ENCODE results near the gene SPATA2L. TPM values are rescaled to one million over a fixed set of nuclear protein-coding genes. Genes with fewer than 3 reads are reported as not detected.

The SPATA2L gene, protein sequence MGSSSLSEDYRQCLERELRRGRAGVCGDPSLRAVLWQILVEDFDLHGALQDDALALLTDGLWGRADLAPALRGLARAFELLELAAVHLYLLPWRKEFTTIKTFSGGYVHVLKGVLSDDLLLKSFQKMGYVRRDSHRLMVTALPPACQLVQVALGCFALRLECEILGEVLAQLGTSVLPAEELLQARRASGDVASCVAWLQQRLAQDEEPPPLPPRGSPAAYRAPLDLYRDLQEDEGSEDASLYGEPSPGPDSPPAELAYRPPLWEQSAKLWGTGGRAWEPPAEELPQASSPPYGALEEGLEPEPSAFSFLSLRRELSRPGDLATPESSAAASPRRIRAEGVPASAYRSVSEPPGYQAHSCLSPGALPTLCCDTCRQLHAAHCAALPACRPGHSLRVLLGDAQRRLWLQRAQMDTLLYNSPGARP
- 8.9 to 13.3 TPM (median 12.3 TPM) in 5 replicates for total RNA-seq (2022; extraction: Qiagen RNA extraction)

DNA sequence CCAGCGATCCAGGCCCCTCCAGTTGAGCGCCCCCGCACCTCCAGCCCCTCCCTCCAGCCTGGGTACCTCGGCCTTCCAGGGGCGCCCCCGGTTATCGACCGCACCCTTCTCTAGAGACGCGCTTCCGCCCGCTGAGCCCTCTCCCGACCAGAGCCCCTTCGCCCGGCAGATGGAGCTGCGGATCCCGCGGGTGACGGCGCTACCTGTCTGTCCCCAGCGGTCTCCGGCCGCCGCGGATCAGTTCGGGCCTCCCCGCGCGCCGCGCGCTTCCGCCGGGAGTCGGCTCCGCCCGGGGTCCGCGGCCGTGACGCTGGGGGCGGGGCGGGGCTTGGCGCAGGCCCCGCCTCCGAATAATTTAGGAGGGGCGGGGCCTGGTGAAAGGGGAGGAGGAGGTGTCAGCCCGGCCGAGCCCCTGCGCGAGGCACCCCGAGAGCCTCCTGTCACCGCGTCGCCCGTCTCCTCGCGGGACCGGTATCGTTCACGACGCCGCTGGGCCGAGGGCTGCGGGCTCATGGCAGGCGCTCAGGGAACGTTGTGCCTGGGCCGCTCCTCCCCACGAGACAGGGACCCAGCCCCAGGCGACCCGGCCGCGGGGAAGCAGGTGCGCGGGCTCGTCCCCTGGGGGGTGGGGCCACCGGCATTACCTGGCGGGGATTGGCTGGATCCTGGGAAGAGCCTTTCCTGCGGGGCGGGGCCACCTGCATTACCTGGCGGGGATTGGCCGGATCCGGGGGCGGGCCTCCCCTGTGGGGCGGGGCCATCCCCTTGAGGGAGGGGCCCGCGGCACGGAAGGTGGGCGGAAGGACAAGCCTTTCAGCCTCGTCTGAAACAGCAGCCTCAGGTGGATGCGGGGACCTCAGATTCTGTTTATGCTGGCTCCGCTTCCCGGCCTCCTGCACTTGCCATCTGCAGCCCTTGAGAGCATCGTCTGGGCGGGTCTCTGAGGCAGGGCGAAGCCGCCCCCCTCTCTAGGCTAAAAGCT, at the start of gene SPATA2L:
Gene SPATA2L, minus strand, starts transcription at position 281 of the 982 bp plus-strand sequence. CDS start 473 bp downstream, outside the sequence.

DNA sequence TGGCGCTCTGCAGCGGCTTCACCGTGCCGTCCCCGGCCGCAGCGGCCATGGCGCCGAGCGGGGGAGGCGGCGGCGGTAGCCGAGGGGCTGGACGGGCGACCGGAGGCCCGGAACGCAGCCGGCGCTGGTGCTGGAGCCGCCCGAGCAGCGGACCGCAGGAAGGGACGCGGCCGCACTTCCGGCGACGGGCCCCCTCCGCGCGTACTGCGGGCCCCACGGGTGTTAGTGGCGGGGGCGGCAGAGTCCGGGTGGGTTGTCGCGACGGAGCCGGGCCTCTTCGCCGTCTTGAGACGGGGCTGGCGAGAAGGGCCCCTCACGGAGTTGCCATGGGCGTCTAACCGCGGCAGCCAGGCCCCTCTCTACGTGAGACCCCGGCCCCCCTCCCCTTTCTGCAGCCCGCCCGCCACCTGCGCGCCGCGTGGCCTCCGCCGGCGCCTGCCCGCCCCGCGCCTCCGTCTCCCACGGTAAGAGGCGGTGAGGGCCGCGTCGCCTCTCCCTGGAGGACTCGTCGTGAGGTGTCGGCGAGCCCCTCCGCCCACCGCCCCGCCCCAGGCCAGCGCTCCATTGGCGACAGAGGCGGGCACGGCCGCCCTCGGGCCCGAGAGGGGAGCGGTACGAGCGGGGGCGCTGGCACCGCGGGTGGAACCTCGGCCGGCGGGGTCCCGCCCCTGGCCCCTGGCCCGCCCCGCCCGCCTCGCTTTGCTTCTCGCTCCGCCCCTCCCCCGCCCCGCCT, 19.5 kb upstream of the SPATA2L start, which contains the start of the genes VPS9D1 and ZNF276:
Gene VPS9D1, minus strand, starts transcription at position 86 of the 733 bp plus-strand sequence. Its CDS starts 37 bp downstream, at position 49.
Gene ZNF276, plus strand, starts transcription at position 725 of the 733 bp plus-strand sequence. CDS start 104 bp downstream, outside the sequence.

DNA sequence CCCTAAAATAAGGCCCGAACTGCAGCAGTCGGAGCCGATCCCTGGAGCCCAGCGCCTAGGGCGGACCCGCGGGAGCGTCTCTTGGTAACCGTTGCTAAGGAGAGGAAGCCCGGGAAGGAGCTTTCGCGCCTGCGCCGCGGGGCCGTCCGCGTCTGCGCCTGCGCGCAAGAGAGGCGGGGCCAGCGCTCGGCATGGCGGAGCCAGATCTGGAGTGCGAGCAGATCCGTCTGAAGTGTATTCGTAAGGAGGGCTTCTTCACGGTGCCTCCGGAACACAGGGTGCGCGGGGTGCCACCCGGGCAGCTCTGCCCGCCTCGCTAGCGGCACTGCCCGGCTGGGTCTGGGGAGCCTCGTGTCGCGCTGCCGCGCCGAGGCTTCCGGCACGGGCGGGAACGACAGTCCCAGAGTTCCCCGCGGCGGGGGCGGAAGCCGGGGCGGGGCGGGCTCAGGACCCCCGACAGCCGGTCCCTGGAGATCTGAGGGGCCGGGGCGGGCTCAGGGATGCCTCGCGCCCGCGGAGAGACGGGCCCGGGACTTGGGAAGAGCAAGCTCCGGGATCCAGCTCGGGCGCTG, 14.9 kb downstream of the SPATA2L start, which contains the start of gene CDK10:
Gene CDK10, plus strand, starts transcription at position 170 of the 572 bp plus-strand sequence. Its CDS starts 22 bp downstream, at position 192.

DNA sequence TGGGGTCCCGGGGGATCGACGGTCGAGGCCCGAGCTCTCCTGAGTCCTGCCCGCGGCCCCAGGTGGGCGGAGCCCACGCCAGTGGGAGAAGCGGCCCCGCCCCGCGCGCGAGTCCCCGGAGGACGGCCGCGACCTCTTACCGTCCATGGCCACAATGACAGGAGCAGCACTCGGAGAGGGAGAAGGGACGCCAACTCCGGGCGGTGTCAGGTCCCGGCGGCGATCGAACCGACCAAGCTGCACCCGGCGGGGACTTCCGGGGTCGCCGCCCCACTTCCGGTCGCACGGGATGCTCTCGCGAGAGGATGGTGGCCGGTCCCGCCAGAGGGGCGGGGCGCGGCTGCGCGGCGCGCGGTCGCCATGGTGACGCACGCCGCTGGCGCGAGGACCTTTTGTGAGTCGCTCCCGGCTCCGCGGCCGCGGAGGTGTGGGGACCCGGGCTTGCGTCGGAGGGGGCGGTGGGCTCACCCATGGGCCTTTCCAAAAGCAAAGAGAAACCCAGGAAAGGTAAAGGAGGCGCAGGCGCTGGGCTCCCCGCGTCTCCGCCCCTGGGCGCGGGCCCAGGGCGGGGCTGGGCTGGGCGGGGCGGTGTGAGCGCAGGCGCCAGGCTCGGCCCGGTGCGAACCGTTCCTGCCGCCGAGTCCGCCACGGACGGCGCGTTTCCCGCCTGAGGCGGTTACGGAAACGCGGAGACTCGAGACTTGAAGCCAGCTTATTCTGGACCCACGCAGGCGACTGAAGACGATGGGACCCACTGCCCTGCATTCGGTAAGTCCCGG, 43.9 kb downstream of the SPATA2L start, which contains the start of the genes CHMP1A and SPATA33:
Gene CHMP1A, minus strand, starts transcription at position 267 of the 779 bp plus-strand sequence. Its CDS starts 120 bp downstream, at position 147.
Gene SPATA33, plus strand, starts transcription at position 395 of the 779 bp plus-strand sequence. Its CDS starts 76 bp downstream, at position 471.

Other genes starting within 250 kb of the SPATA2L start
- gene ANKRD11, start 211.1 kb downstream of the SPATA2L start, total RNA-seq (2022; extraction: Qiagen RNA extraction) = 98.8 to 121 TPM (median 117 TPM) in 5 replicates
- gene SPG7, start 193.3 kb downstream of the SPATA2L start, total RNA-seq (2022; extraction: Qiagen RNA extraction) = 100 to 117 TPM (median 106 TPM) in 5 replicates
- gene RPL13, start 141.0 kb downstream of the SPATA2L start, total RNA-seq (2022; extraction: Qiagen RNA extraction) = 3,431 to 4,520 TPM (median 4,347 TPM) in 5 replicates
- gene CPNE7, start 125.9 kb downstream of the SPATA2L start, total RNA-seq (2022; extraction: Qiagen RNA extraction) = 56.4 to 90.3 TPM (median 78.6 TPM) in 5 replicates
- 1.1 to 1.5 TPM (median 1.3 TPM) in 5 replicates for gene DPEP1, start 88.1 kb downstream of the SPATA2L start, total RNA-seq (2022; extraction: Qiagen RNA extraction)
- gene CHMP1A, start 44.0 kb downstream of the SPATA2L start, total RNA-seq (2022; extraction: Qiagen RNA extraction) = 95.6 to 124 TPM (median 97.0 TPM) in 5 replicates
- 13.6 to 17.6 TPM (median 16.0 TPM) in 5 replicates for gene SPATA33, start 43.9 kb downstream of the SPATA2L start, total RNA-seq (2022; extraction: Qiagen RNA extraction)
- gene CDK10, start 15.0 kb downstream of the SPATA2L start, total RNA-seq (2022; extraction: Qiagen RNA extraction) = 36.6 to 72.3 TPM (median 51.8 TPM) in 5 replicates
- 4.3 to 5.2 TPM (median 4.9 TPM) in 5 replicates for gene VPS9D1, start 19.2 kb upstream of the SPATA2L start, total RNA-seq (2022; extraction: Qiagen RNA extraction)
- 16.0 to 21.4 TPM (median 20.7 TPM) in 5 replicates for gene ZNF276, start 19.8 kb upstream of the SPATA2L start, total RNA-seq (2022; extraction: Qiagen RNA extraction)
- 24.5 to 33.9 TPM (median 33.0 TPM) in 5 replicates for gene FANCA, start 114.9 kb upstream of the SPATA2L start, total RNA-seq (2022; extraction: Qiagen RNA extraction)
- gene SPIRE2, start 126.8 kb upstream of the SPATA2L start, total RNA-seq (2022; extraction: Qiagen RNA extraction) = 5.2 to 7.7 TPM (median 7.3 TPM) in 5 replicates
- gene TCF25, start 171.9 kb upstream of the SPATA2L start, total RNA-seq (2022; extraction: Qiagen RNA extraction) = 71.4 to 73.0 TPM (median 71.6 TPM) in 5 replicates
- 4.9 to 6.8 TPM (median 6.6 TPM) in 5 replicates for gene MC1R, start 217.2 kb upstream of the SPATA2L start, total RNA-seq (2022; extraction: Qiagen RNA extraction)
- gene TUBB3, start 221.6 kb upstream of the SPATA2L start, total RNA-seq (2022; extraction: Qiagen RNA extraction) = 197 to 265 TPM (median 257 TPM) in 5 replicates
- 95.8 to 120 TPM (median 114 TPM) in 5 replicates for gene DEF8, start 247.1 kb upstream of the SPATA2L start, total RNA-seq (2022; extraction: Qiagen RNA extraction)